Keratinocyte (primary cell): ENCODE data around the gene GPC3.

Experiments
- EZH2 ChIP-seq: IDR thresholded peaks from one replicate; pipeline ENCODE4 v1.6.1; 2012; ENCODE audit warnings: inconsistent platforms, mild to moderate bottlenecking, low read length, moderate library complexity
- TF ChIP-seq, protein P1 (sequence below), 3 experiments: IDR thresholded peaks in 1 of 3; conservative IDR thresholded peaks in 1 of 3; optimal IDR thresholded peaks in 1 of 3; 2 replicates in 2 of 3; 3 replicates in 1 of 3; pipeline versions ENCODE3 to v1.5.1; 2011; ENCODE audit warnings: low read length in 3 of 3, mild to moderate bottlenecking in 3 of 3, moderate library complexity in 2 of 3, control low read depth in 1 of 3, inconsistent platforms in 1 of 3; ENCODE audit not compliant: insufficient read depth in 2 of 3; ENCODE audit errors: extremely low read depth in 1 of 3

DNA sequence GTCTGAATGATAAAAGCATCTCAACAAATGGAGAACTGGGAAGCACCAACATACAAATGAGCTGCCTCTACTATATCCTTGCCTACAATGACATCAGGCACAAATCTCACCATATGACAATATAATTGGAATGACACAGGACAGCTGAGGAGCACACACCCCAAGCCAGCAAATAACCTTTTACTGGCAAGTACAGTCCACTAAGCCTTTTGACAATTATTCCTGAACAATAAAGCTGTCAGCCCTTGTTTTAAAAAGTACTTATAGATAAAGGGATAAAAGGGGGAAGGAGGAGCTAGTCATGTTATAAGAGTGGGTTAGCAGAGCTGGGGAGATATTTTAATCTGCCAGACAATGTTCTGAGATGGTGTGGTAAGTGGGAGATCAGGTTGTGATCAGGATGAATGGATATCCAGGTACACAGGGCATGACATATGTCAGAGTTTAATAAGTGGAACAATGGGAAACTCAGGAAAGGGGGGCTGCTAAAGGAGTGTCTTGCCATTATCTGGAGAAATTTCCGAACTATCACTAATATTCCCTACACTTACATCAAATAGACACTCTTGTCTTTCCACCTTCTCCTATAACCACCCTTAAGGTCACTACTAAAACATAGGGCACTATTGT lies 127.6 kb downstream of the GPC3 start:
- TF ChIP-seq, protein P1, sequence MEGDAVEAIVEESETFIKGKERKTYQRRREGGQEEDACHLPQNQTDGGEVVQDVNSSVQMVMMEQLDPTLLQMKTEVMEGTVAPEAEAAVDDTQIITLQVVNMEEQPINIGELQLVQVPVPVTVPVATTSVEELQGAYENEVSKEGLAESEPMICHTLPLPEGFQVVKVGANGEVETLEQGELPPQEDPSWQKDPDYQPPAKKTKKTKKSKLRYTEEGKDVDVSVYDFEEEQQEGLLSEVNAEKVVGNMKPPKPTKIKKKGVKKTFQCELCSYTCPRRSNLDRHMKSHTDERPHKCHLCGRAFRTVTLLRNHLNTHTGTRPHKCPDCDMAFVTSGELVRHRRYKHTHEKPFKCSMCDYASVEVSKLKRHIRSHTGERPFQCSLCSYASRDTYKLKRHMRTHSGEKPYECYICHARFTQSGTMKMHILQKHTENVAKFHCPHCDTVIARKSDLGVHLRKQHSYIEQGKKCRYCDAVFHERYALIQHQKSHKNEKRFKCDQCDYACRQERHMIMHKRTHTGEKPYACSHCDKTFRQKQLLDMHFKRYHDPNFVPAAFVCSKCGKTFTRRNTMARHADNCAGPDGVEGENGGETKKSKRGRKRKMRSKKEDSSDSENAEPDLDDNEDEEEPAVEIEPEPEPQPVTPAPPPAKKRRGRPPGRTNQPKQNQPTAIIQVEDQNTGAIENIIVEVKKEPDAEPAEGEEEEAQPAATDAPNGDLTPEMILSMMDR (optimal IDR thresholded peaks at IDR 0.05 in 1 of 3, IDR thresholded peaks at IDR 0.05 in 1 of 3, conservative IDR thresholded peaks at IDR 0.05 in 1 of 3; ENCODE audit: extremely low read depth in 1 of 3, insufficient read depth in 2 of 3, low read length in 3 of 3) = no peak
- TF ChIP-seq EZH2 = no peak
